Measurements from ENCODE around the gene LCN10. TPM values are rescaled to one million over a fixed set of nuclear protein-coding genes. Genes with fewer than 3 reads are reported as not detected.

The LCN10 gene
- total and polyA plus RNA-seq, 2 of the 13 experiments (the other 11 are each of a cell fraction or from before 2014, with no cell fraction given): 0.53 to 0.61 TPM

DNA sequence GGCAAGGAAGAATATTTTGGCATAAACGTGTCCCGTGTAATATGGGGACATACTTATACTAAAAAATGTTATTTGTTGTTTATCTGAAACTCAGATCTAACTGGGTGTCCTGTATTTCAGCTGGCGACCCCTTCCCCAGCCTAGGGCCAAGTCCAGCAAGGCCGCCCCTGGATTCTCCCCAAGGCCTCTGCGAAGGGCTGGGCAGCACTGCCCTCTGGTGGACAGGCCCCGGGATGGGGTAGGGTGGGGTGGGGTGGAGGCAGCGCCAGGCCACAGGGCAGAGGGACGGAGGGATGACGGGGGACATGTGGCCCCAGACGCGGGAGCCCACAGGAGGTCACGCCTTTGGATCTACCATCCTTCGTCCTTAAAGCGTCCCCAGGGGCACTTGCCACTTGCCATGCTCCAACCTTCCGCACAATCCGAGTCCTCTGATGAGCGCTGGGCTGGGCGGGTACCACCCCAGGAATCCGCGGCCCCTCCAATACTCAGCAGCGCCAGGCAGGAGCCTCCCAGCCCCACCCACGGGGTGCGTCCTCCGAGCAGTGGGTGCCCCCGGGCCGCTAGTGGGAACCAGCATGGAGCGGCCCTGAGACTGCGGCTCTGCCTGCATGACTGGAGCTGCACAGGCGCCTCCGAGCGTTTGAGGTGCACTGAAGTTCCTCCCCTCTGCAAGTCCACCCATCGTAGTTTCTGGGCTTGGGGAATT is 48.4 kb downstream of the LCN10 start (continued):
- TF ChIP-seq, protein P1, sequence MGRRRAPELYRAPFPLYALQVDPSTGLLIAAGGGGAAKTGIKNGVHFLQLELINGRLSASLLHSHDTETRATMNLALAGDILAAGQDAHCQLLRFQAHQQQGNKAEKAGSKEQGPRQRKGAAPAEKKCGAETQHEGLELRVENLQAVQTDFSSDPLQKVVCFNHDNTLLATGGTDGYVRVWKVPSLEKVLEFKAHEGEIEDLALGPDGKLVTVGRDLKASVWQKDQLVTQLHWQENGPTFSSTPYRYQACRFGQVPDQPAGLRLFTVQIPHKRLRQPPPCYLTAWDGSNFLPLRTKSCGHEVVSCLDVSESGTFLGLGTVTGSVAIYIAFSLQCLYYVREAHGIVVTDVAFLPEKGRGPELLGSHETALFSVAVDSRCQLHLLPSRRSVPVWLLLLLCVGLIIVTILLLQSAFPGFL (CRISPR knock-in tag; IDR thresholded peaks at IDR 0.05): no peak
- TF ChIP-seq HNF4G (IDR thresholded peaks at IDR 0.05; ENCODE audit: borderline replicate concordance, low read depth, low read length) (no peak), HNF4G (CRISPR knock-in tag; IDR thresholded peaks at IDR 0.05; ENCODE audit: borderline replicate concordance, low read depth) (no peak), ZNF292 (CRISPR knock-in tag; IDR thresholded peaks at IDR 0.05; ENCODE audit: borderline replicate concordance, low read depth) (no peak), ZFYVE20 (CRISPR knock-in tag; IDR thresholded peaks at IDR 0.05; ENCODE audit: borderline replicate concordance, low read depth) (no peak), ZNF564 (CRISPR knock-in tag; IDR thresholded peaks at IDR 0.05) (no peak), U2AF2 (IDR thresholded peaks at IDR 0.05; ENCODE audit: low read depth, low read length) (no peak), EEA1 (CRISPR knock-in tag; IDR thresholded peaks at IDR 0.05; ENCODE audit: borderline replicate concordance) (no peak), NFKBIZ (CRISPR knock-in tag; IDR thresholded peaks at IDR 0.05) (no peak), ZBTB38 (CRISPR knock-in tag; IDR thresholded peaks at IDR 0.05) (no peak), ZNF350 (CRISPR knock-in tag; IDR thresholded peaks at IDR 0.05; ENCODE audit: borderline replicate concordance, low read depth) (no peak), NCOA2 (CRISPR knock-in tag; IDR thresholded peaks at IDR 0.05) (no peak)
- TF ChIP-seq, protein P2, sequence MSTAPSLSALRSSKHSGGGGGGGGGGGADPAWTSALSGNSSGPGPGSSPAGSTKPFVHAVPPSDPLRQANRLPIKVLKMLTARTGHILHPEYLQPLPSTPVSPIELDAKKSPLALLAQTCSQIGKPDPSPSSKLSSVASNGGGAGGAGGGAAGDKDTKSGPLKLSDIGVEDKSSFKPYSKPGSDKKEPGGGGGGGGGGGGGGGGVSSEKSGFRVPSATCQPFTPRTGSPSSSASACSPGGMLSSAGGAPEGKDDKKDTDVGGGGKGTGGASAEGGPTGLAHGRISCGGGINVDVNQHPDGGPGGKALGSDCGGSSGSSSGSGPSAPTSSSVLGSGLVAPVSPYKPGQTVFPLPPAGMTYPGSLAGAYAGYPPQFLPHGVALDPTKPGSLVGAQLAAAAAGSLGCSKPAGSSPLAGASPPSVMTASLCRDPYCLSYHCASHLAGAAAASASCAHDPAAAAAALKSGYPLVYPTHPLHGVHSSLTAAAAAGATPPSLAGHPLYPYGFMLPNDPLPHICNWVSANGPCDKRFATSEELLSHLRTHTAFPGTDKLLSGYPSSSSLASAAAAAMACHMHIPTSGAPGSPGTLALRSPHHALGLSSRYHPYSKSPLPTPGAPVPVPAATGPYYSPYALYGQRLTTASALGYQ (CRISPR knock-in tag; IDR thresholded peaks at IDR 0.05): no peak
- TF ChIP-seq, protein P3, sequence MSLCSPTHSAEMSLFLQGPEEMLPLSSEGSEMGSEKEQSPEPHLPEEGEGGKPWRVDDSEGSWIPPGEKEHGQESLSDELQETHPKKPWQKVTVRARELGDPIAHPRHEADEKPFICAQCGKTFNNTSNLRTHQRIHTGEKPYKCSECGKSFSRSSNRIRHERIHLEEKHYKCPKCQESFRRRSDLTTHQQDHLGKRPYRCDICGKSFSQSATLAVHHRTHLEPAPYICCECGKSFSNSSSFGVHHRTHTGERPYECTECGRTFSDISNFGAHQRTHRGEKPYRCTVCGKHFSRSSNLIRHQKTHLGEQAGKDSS (CRISPR knock-in tag; IDR thresholded peaks at IDR 0.05; ENCODE audit: borderline replicate concordance, low read depth): no peak
- TF ChIP-seq, protein P4, sequence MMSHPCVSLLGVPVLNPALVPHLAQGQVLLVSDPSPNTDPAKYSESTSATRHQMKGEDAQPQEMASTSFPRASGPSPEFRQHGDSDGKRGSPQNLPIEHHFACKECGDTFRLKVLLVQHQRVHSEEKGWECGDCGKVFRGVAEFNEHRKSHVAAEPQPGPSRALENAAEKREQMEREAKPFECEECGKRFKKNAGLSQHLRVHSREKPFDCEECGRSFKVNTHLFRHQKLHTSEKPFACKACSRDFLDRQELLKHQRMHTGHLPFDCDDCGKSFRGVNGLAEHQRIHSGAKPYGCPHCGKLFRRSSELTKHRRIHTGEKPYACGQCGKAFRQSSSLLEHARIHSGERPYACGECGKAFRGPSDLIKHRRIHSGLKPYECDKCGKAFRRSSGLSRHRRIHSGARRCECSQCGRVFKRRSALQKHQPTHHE (CRISPR knock-in tag; IDR thresholded peaks at IDR 0.05; ENCODE audit: borderline replicate concordance): no peak
- TF ChIP-seq, protein P5, sequence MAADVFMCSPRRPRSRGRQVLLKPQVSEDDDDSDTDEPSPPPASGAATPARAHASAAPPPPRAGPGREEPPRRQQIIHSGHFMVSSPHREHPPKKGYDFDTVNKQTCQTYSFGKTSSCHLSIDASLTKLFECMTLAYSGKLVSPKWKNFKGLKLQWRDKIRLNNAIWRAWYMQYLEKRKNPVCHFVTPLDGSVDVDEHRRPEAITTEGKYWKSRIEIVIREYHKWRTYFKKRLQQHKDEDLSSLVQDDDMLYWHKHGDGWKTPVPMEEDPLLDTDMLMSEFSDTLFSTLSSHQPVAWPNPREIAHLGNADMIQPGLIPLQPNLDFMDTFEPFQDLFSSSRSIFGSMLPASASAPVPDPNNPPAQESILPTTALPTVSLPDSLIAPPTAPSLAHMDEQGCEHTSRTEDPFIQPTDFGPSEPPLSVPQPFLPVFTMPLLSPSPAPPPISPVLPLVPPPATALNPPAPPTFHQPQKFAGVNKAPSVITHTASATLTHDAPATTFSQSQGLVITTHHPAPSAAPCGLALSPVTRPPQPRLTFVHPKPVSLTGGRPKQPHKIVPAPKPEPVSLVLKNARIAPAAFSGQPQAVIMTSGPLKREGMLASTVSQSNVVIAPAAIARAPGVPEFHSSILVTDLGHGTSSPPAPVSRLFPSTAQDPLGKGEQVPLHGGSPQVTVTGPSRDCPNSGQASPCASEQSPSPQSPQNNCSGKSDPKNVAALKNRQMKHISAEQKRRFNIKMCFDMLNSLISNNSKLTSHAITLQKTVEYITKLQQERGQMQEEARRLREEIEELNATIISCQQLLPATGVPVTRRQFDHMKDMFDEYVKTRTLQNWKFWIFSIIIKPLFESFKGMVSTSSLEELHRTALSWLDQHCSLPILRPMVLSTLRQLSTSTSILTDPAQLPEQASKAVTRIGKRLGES (CRISPR knock-in tag; IDR thresholded peaks at IDR 0.05; ENCODE audit: borderline replicate concordance): no peak
- TF ChIP-seq, protein P6, sequence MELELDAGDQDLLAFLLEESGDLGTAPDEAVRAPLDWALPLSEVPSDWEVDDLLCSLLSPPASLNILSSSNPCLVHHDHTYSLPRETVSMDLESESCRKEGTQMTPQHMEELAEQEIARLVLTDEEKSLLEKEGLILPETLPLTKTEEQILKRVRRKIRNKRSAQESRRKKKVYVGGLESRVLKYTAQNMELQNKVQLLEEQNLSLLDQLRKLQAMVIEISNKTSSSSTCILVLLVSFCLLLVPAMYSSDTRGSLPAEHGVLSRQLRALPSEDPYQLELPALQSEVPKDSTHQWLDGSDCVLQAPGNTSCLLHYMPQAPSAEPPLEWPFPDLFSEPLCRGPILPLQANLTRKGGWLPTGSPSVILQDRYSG (CRISPR knock-in tag; IDR thresholded peaks at IDR 0.05): no peak
